B cell (primary cell): ENCODE data around the gene DHX35. TPM values are rescaled to one million over a fixed set of nuclear protein-coding genes. Genes with fewer than 3 reads are reported as not detected.

Experiments
- ATAC-seq: fragments of 200-7000 bp; cut with Tn5 transposase; one replicate; pipeline ENCODE4 v1.10.0; 2021; ENCODE audit warnings: low read depth, mild to moderate bottlenecking, moderate number of reproducible peaks, moderate library complexity
- CTCF ChIA-PET: fragments of 350-600 bp; sonication (Branson Sonifier 250); formaldehyde crosslinking; loops from one replicate; lab custom pipeline; 2021; ENCODE audit warnings: antibody characterized with exemption, inconsistent platforms; lab: Charles Lee
- POLR2A ChIA-PET: fragments of 350-600 bp; sonication (Branson Sonifier 250); formaldehyde crosslinking; loops from one replicate; lab custom pipeline; 2021; ENCODE audit warnings: antibody characterized with exemption; lab: Charles Lee
- DNase-seq: peaks from one replicate; pipeline ENCODE4 v3.0.0; 2013
- H2AFZ ChIP-seq: 2 replicates; pipeline ENCODE4 v1.6.1; 2012; ENCODE audit warnings: mild to moderate bottlenecking, low read depth, low read length; ENCODE audit not compliant: insufficient read depth, poor library complexity, severe bottlenecking
- H3K27ac ChIP-seq, 2 donors: 1 replicate in 1 of 2; 2 replicates in 1 of 2; pipeline ENCODE4 v1.5.1; 2012 to 2013; ENCODE audit warnings: low read length in 2 of 2, mild to moderate bottlenecking in 2 of 2, moderate library complexity in 1 of 2
- H3K27me3 ChIP-seq, 4 experiments: fragments of 200-600 bp in 1 of 4; sonication (generic) in 1 of 4; replicated peaks in 1 of 4; 1 replicate in 2 of 4; 2 replicates in 2 of 4; pipeline versions ENCODE4 v1.6.1 to v1.7.0; 2013 to 2016; ENCODE audit warnings: low read length in 3 of 4, mild to moderate bottlenecking in 2 of 4, mixed read lengths in 1 of 4, moderate library complexity in 1 of 4; ENCODE audit not compliant: insufficient read depth in 4 of 4, control insufficient read depth in 3 of 4; ENCODE audit errors: control extremely low read depth in 1 of 4
- H3K36me3 ChIP-seq, 2 experiments: replicated peaks in 1 of 2; 1 replicate in 1 of 2; 2 replicates in 1 of 2; pipeline versions ENCODE4 v1.6.1 to v1.7.1; 2013; ENCODE audit warnings: low read length in 1 of 2; ENCODE audit not compliant: insufficient read depth in 2 of 2, control insufficient read depth in 1 of 2; ENCODE audit errors: control extremely low read depth in 1 of 2, extremely low read depth in 1 of 2
- H3K4me1 ChIP-seq, 2 donors: fragments of 200-600 bp in 1 of 2; sonication (generic) in 1 of 2; 1 replicate in 1 of 2; 2 replicates in 1 of 2; pipeline versions ENCODE4 v1.5.1 to v1.6.1; 2013 to 2017; ENCODE audit warnings: low read length in 2 of 2; ENCODE audit not compliant: control insufficient read depth in 2 of 2, insufficient read depth in 2 of 2
- H3K4me2 ChIP-seq: replicated peaks from 2 replicates; pipeline ENCODE3; 2012; ENCODE audit warnings: mild to moderate bottlenecking, low read depth, low read length; ENCODE audit not compliant: poor library complexity, severe bottlenecking
- H3K4me3 ChIP-seq, 5 experiments: fragments of 200-600 bp in 1 of 5; sonication (generic) in 1 of 5; 1 replicate in 3 of 5; 2 replicates in 2 of 5; pipeline versions ENCODE4 v1.5.1 to v1.7.0; 2011 to 2016; ENCODE audit warnings: low read length in 4 of 5, mild to moderate bottlenecking in 4 of 5, low read depth in 2 of 5, control low read depth in 1 of 5, moderate library complexity in 1 of 5; ENCODE audit not compliant: insufficient read depth in 1 of 5; ENCODE audit errors: control extremely low read depth in 1 of 5, extremely low read depth in 1 of 5
- H3K79me2 ChIP-seq: fragments of 200-600 bp; sonication (generic); one replicate; pipeline ENCODE4 v1.6.0; 2016; ENCODE audit warnings: low read length; ENCODE audit not compliant: control insufficient read depth, insufficient read depth
- H3K9ac ChIP-seq: fragments of 200-600 bp; sonication (generic); 2 replicates; pipeline ENCODE4 v1.6.1; 2017; ENCODE audit warnings: mild to moderate bottlenecking, low read length, moderate library complexity
- H3K9me3 ChIP-seq, 3 donors: one replicate each; pipeline versions ENCODE4 v1.6.1 to v1.7.1; 2013; ENCODE audit warnings: low read length in 2 of 3; ENCODE audit not compliant: control insufficient read depth in 2 of 3, insufficient read depth in 1 of 3; ENCODE audit errors: control extremely low read depth in 1 of 3
- H4K20me1 ChIP-seq: 2 replicates; pipeline ENCODE4 v1.6.0; 2012; ENCODE audit warnings: mild to moderate bottlenecking, low read length; ENCODE audit not compliant: insufficient read depth, control insufficient read depth, poor library complexity, severe bottlenecking
- H3K27ac Mint-ChIP-seq: one replicate; pipeline ENCODE4 v1.8.0; 2021; ENCODE audit warnings: mixed read lengths
- H3K27me3 Mint-ChIP-seq: one replicate; pipeline ENCODE4 v1.8.0; 2021; ENCODE audit warnings: mixed read lengths
- H3K4me1 Mint-ChIP-seq: one replicate; pipeline ENCODE4 v1.8.0; 2021; ENCODE audit warnings: mixed read lengths
- H3K4me3 Mint-ChIP-seq: one replicate; pipeline ENCODE4 v1.8.0; 2021; ENCODE audit warnings: mixed read lengths
- H3K9me3 Mint-ChIP-seq: one replicate; pipeline ENCODE4 v1.8.0; 2022; ENCODE audit warnings: mixed read lengths; ENCODE audit not compliant: insufficient read depth
- EZH2 ChIP-seq: IDR thresholded peaks from 2 replicates; pipeline ENCODE4 v1.6.1; 2012; ENCODE audit warnings: borderline replicate concordance, low read depth, mild to moderate bottlenecking, moderate library complexity, low read length; ENCODE audit not compliant: insufficient read depth, poor library complexity, severe bottlenecking
- WGBS: methylation state at CpG from one replicate; pipeline ENCODE4 v1.1.5; 2013; ENCODE audit warnings: missing lambda C conversion rate; ENCODE audit not compliant: insufficient coverage; 5-methylcytosine and 5-hydroxymethylcytosine counted together
- intact Hi-C: fragments of 100-400 bp; cut with micrococcal nuclease; formaldehyde crosslinking; loops from one replicate; pipeline ENCODE4 v1.10.0; 2022
- polyA plus RNA-seq: library from polyadenylated mRNA; depleted of rRNA; stranded (reverse); fragments of >200 nt; gene quantifications from 2 replicates; pipeline ENCODE4 v1.2.3, GENCODE V29; 2012
- total RNA-seq, 2 donors: library from RNA; stranded (reverse); fragments of 120-200 nt in 1 of 2; gene quantifications; 1 replicate in 1 of 2; 2 replicates in 1 of 2; pipeline versions ENCODE4 v1.2.3 to v1.2.4, GENCODE V29; 2013 to 2022
- TF ChIP-seq, protein P1 (sequence below): fragments of 200-600 bp; IDR thresholded peaks from one replicate; pipeline ENCODE4 v1.8.0; 2022; ENCODE audit warnings: antibody characterized with exemption, mild to moderate bottlenecking

The DHX35 gene
- total and polyA plus RNA-seq, 2 donors (not counting 1 experiment from before 2014, with no cell fraction given), result 7.5 to 12.4 TPM

DNA sequence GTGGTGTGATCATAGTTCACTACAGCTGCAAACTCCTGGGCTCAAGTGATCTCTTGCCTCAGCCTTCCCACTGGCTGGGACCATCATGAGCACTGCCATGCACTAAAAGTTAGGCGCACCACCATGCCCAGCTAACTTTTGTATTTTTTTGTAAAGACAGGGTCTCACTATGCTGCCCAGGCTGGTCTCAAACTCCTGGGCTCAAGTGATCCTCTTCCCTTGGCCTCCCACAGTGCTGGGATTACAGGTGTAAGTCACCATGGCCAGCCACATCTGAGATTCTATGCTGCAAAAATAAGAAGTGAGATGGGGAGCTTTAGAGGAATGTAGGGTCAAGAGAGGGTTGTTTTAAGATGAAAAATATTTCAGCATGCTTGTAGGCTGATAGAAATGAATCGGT lies 37.4 kb upstream of the DHX35 start:
- Histone ChIP-seq H4K20me1 (no peaks in the 10 kb centered on the region), H3K4me3 (no peak overlapping the region), H3K27me3 (peaks cover 0 to 3% (median 1%) of the 10 kb centered on the region in 4 experiments), H3K4me2 (no peak overlapping the region), H3K9me3 (no peaks in the 10 kb centered on the region), H3K27ac (no peak overlapping the region), H3K36me3 (peaks cover 0 to 30% of the 10 kb centered on the region in 2 experiments), H2AFZ (no peak overlapping the region), H3K9ac (no peak overlapping the region), H3K4me1 (peaks cover 6 to 15% of the 10 kb centered on the region in 2 donors), H3K79me2 (peaks cover 20% of the 10 kb centered on the region)
- no peak for DNase-seq
- H3K27me3 Mint-ChIP-seq, result no peaks in the 10 kb centered on the region
- CTCF ChIA-PET, result interaction anchor here (0.7 to 3.2 kb wide), 4 partner anchors 119 to 173 kb away, joined by 3 to 9 read pairs (median 4); partner anchors contain the start of gene PPP1R16B
- no peak for TF ChIP-seq EZH2
- TF ChIP-seq, protein P1, sequence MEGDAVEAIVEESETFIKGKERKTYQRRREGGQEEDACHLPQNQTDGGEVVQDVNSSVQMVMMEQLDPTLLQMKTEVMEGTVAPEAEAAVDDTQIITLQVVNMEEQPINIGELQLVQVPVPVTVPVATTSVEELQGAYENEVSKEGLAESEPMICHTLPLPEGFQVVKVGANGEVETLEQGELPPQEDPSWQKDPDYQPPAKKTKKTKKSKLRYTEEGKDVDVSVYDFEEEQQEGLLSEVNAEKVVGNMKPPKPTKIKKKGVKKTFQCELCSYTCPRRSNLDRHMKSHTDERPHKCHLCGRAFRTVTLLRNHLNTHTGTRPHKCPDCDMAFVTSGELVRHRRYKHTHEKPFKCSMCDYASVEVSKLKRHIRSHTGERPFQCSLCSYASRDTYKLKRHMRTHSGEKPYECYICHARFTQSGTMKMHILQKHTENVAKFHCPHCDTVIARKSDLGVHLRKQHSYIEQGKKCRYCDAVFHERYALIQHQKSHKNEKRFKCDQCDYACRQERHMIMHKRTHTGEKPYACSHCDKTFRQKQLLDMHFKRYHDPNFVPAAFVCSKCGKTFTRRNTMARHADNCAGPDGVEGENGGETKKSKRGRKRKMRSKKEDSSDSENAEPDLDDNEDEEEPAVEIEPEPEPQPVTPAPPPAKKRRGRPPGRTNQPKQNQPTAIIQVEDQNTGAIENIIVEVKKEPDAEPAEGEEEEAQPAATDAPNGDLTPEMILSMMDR, result no peak
- peaks cover 24% of the 10 kb centered on the region for H3K4me1 Mint-ChIP-seq
- intact Hi-C loops, result no loop called here
- H3K9me3 Mint-ChIP-seq, result no peaks in the 10 kb centered on the region
- peak overlapping the region; percentile 82 for H3K4me3 Mint-ChIP-seq
- POLR2A ChIA-PET, result no interaction called here
- H3K27ac Mint-ChIP-seq, result peak overlapping the region; percentile 10
- WGBS, result 96% methylated on average over 2 of the region's 2 CpGs
- ATAC-seq, result no peak

DNA sequence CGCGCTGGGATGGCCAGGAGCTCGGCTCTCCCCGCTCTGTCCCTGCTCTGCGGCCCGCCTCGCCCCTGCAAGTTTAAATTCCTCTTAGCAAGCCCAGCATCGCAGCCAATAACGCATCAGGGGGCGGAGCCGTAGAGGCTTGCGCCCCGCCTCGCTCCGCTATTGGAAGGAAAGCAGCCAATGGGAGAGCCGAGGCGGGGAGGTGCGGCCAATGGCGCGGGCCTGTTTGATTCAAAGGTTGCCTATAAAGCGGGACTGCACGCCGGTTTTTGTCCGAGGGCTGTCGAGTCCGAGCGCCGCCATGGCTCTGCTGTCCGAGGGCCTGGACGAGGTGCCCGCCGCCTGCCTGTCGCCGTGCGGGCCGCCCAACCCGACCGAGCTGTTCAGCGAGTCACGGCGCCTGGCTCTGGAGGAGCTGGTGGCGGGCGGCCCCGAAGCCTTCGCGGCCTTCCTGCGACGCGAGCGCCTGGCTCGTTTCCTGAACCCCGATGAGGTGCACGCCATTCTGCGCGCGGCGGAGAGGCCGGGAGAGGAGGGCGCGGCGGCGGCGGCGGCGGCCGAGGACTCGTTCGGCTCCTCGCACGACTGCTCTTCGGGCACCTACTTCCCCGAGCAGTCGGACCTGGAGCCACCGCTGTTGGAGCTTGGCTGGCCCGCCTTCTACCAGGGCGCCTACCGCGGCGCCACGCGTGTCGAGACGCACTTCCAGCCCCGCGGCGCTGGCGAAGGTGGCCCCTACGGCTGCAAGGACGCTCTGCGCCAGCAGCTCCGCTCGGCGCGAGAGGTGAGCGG lies 35.8 kb upstream of the DHX35 start, which contains the start of gene FAM83D:
Gene FAM83D, plus strand, starts transcription at position 276 of the 792 bp plus-strand sequence. Its CDS starts 26 bp downstream, at position 302.
- H3K27ac ChIP-seq, result peak within 1 kb of the TSS in 1 of 2 donors; percentile 49
- H3K27me3 Mint-ChIP-seq, result no peaks in the 10 kb centered on the region
- under 1% methylated on average over 95 of the region's 95 CpGs for WGBS
- H3K36me3 ChIP-seq, result peaks cover 0 to 13% of the 10 kb centered on the region in 2 experiments
- H3K27me3 ChIP-seq, result peaks cover 0 to 3% (median 1%) of the 10 kb centered on the region in 4 experiments
- H3K9me3 ChIP-seq, result no peaks in the 10 kb centered on the region
- H2AFZ ChIP-seq, result peak within 1 kb of the TSS; percentile 84
- peaks cover 6 to 18% of the 10 kb centered on the region in 2 donors for H3K4me1 ChIP-seq
- H3K4me1 Mint-ChIP-seq, result peaks cover 27% of the 10 kb centered on the region
- CTCF ChIA-PET, result interaction anchor here (0.7 to 2.3 kb wide), 7 partner anchors 9 to 317 kb away, joined by 3 to 11 read pairs (median 4); partner anchors contain the start of gene DHX35
- H3K9ac ChIP-seq, result peak within 1 kb of the TSS; percentile 77
- DNase-seq (peak; percentile 95), ATAC-seq (peak; percentile 96)
- TF ChIP-seq, protein P1, result peak; percentile 34
- TF ChIP-seq EZH2, result no peak
- peak within 1 kb of the TSS; percentile 31 to 73 (median 59) for H3K4me3 ChIP-seq
- H3K79me2 ChIP-seq, result peaks cover 33% of the 10 kb centered on the region
- peak within 1 kb of the TSS; percentile 82 for H3K4me3 Mint-ChIP-seq
- intact Hi-C loops, result loop anchor here (1.0 to 2.0 kb wide), 5 partner anchors 36 to 280 kb away; partner anchors contain the start of genes ACTR5 and DHX35
- no peaks in the 10 kb centered on the region for H4K20me1 ChIP-seq
- no peaks in the 10 kb centered on the region for H3K9me3 Mint-ChIP-seq
- H3K4me2 ChIP-seq, result peak within 1 kb of the TSS; percentile 99
- H3K27ac Mint-ChIP-seq, result peak within 1 kb of the TSS; percentile 75
- POLR2A ChIA-PET, result interaction anchor here (0.7 to 1.1 kb wide), 2 partner anchors 34 to 68 kb away, joined by 4 to 6 read pairs; no protein-coding TSS in a partner anchor
